K562 (cell line): ENCODE results near the gene ADNP2. TPM values are rescaled to one million over a fixed set of nuclear protein-coding genes. Genes with fewer than 3 reads are reported as not detected.

Source experiments
- ATAC-seq: fragments of 200-7000 bp; cut with Tn5 transposase; 3 replicates; pipeline ENCODE4 v1.9.1; 2020; ENCODE audit warnings: moderate library complexity
- BruUV-seq: library from RNA; stranded (reverse); fragments of 400-500 nt; replicated peaks from 2 replicates; lab custom pipeline; 2021; lab: Mats Ljungman, UMichigan
- CTCF ChIA-PET: fragments of 300-600 bp; formaldehyde crosslinking; extraction: SDS; loops from one replicate; lab custom pipeline; 2021; ENCODE audit warnings: low intra/inter-chr PET ratio; lab: Yijun Ruan, JAX
- POLR2A ChIA-PET: fragments of 300-600, 350-650 bp; sonication (Branson Sonifier 250); formaldehyde crosslinking; extraction: SDS; loops from one replicate; lab custom pipeline; 2021; ENCODE audit warnings: antibody characterized with exemption, inconsistent platforms; lab: Yijun Ruan, JAX
- DNase-seq, 4 experiments: peaks; one replicate each; pipeline versions ENCODE4 v3.0.0 to v3.0.0-alpha.2; 2011 to 2018; ENCODE audit warnings: low spot score in 3 of 4, mixed read lengths in 3 of 4; ENCODE audit errors: extremely low read depth in 1 of 4
- FAIRE-seq: peaks from 2 replicates; lab custom pipeline; 2011; peaks lifted over from hg19 to GRCh38; lab: Jason Lieb, UNC
- H2AFZ ChIP-seq: 2 replicates; pipeline ENCODE4 v1.6.0; 2011; ENCODE audit warnings: low read depth, low read length, control low read depth, inconsistent platforms
- H3K27ac ChIP-seq: fragments of 200-600 bp; 3 replicates; pipeline ENCODE4 v1.8.0; 2011; ENCODE audit warnings: low read depth, mild to moderate bottlenecking, control low read depth, inconsistent platforms, low read length, moderate library complexity, mixed read lengths; ENCODE audit errors: extremely low read depth
- H3K27me3 ChIP-seq, 2 experiments: fragments of 300-600 bp in 1 of 2; 2 replicates in 1 of 2; 3 replicates in 1 of 2; pipeline versions ENCODE4 v1.6.0 to v1.8.0; 2011; ENCODE audit warnings: inconsistent platforms in 2 of 2, low read length in 2 of 2, mild to moderate bottlenecking in 1 of 2, mixed read lengths in 1 of 2, moderate library complexity in 1 of 2; ENCODE audit not compliant: control insufficient read depth in 2 of 2, insufficient read depth in 2 of 2
- H3K36me3 ChIP-seq: fragments of 300-600 bp; 3 replicates; pipeline ENCODE4 v1.8.0; 2011; ENCODE audit warnings: mild to moderate bottlenecking, low read length, inconsistent platforms; ENCODE audit not compliant: control insufficient read depth, insufficient read depth
- H3K4me1 ChIP-seq, 2 experiments: fragments of 200-600 bp in 1 of 2; replicated peaks in 1 of 2; 2 replicates in 1 of 2; 3 replicates in 1 of 2; pipeline versions ENCODE4 v1.5.1 to v1.8.0; 2011; ENCODE audit warnings: inconsistent platforms in 2 of 2, low read length in 2 of 2, mild to moderate bottlenecking in 1 of 2, mixed read lengths in 1 of 2, moderate library complexity in 1 of 2; ENCODE audit not compliant: control insufficient read depth in 2 of 2, insufficient read depth in 2 of 2
- H3K4me2 ChIP-seq: 2 replicates; pipeline ENCODE4 v1.6.1; 2011; ENCODE audit warnings: low read length, control low read depth, inconsistent platforms, mixed read lengths; ENCODE audit not compliant: insufficient read depth
- H3K4me3 ChIP-seq: fragments of 200-600 bp; sonication (generic), shearing (Covaris generic); 2 replicates; pipeline ENCODE4 v1.5.1; 2016; ENCODE audit warnings: control low read depth, inconsistent platforms
- H3K79me2 ChIP-seq: fragments of 200-600 bp; 3 replicates; pipeline ENCODE4 v1.8.0; 2011; ENCODE audit warnings: low read length, inconsistent platforms; ENCODE audit not compliant: control insufficient read depth, insufficient read depth
- H3K9ac ChIP-seq, 2 experiments: 2 replicates each; pipeline versions ENCODE4 v1.6.0 to v1.6.1; 2011; ENCODE audit warnings: low read depth in 2 of 2, low read length in 2 of 2, control low read depth in 1 of 2, inconsistent platforms in 1 of 2, mild to moderate bottlenecking in 1 of 2, mixed read lengths in 1 of 2; ENCODE audit not compliant: insufficient read depth in 1 of 2
- H3K9me1 ChIP-seq: one replicate; pipeline ENCODE4 v1.6.0; 2011; ENCODE audit warnings: inconsistent platforms, mild to moderate bottlenecking, low read length, moderate library complexity; ENCODE audit not compliant: control insufficient read depth, insufficient read depth
- H3K9me3 ChIP-seq: replicated peaks from 2 replicates; pipeline ENCODE4 v1.5.1; 2011; ENCODE audit warnings: low read depth, low read length, inconsistent platforms; ENCODE audit not compliant: control insufficient read depth, insufficient read depth
- H4K20me1 ChIP-seq: replicated peaks from 2 replicates; pipeline ENCODE4 v1.6.1; 2011; ENCODE audit warnings: low read length, inconsistent platforms, mixed read lengths; ENCODE audit not compliant: control insufficient read depth, insufficient read depth
- BDP1 ChIP-seq: IDR thresholded peaks from 3 replicates; pipeline ENCODE4 v1.6.1; 2011; ENCODE audit not compliant: insufficient read length, insufficient read depth
- CBX8 ChIP-seq: fragments of 200-600 bp; sonication (generic); IDR thresholded peaks from 2 replicates; pipeline ENCODE4 v1.6.1; 2012; ENCODE audit warnings: borderline replicate concordance, mixed run types, low read depth, mild to moderate bottlenecking, moderate library complexity, mixed read lengths, low read length, control low read depth, inconsistent platforms; ENCODE audit not compliant: poor library complexity, severe bottlenecking; ENCODE audit errors: extremely low read depth
- DNMT1 ChIP-seq: fragments of 450-650 bp; IDR thresholded peaks from 2 replicates; pipeline ENCODE4 v1.6.1; 2016; ENCODE audit warnings: antibody characterized with exemption, mild to moderate bottlenecking
- EP300 ChIP-seq: IDR thresholded peaks from 2 replicates; pipeline ENCODE4 v1.6.1; 2012; ENCODE audit warnings: low read length, improper control_type of control experiment
- EP400 ChIP-seq: fragments of 450-650 bp; IDR thresholded peaks from 2 replicates; pipeline ENCODE4 v1.6.1; 2017; ENCODE audit warnings: antibody characterized with exemption, mild to moderate bottlenecking, moderate library complexity
- PKNOX1 ChIP-seq: fragments of 450-650 bp; IDR thresholded peaks from 2 replicates; pipeline ENCODE4 v1.6.1; 2016
- PRMT5 ChIP-seq: sonication (generic); formaldehyde crosslinking; IDR thresholded peaks from 2 replicates; pipeline ENCODE4 v1.5.0; 2020; ENCODE audit warnings: missing genetic modification reagents
- SP2 ChIP-seq: IDR thresholded peaks from 2 replicates; pipeline ENCODE4 v1.6.1; 2011; ENCODE audit warnings: mild to moderate bottlenecking, low read depth, low read length, moderate library complexity; ENCODE audit not compliant: poor library complexity, severe bottlenecking; ENCODE audit errors: extremely low read depth
- USF2 ChIP-seq: sonication (generic); formaldehyde crosslinking; IDR thresholded peaks from 2 replicates; pipeline ENCODE4 v1.5.0; 2020; ENCODE audit warnings: missing genetic modification reagents
- WGBS: fragments of 100-300 bp; shearing (Covaris generic); methylation state at CpG from one replicate; pipeline ENCODE4 v1.1.6; 2016; ENCODE audit warnings: low coverage, mixed read lengths; ENCODE audit not compliant: insufficient coverage; ENCODE audit errors: missing lambda C conversion rate; 5-methylcytosine and 5-hydroxymethylcytosine counted together
- in situ Hi-C: fragments of 300-500 bp; cut with MboI; formaldehyde crosslinking; loops from 4 replicates; pipeline ENCODE4 v1.15.0; 2018; ENCODE audit warnings: inconsistent platforms, mixed read lengths
- intact Hi-C: fragments of 100-400 bp; cut with micrococcal nuclease; formaldehyde crosslinking; loops from 2 replicates; pipeline ENCODE4 v1.14.2; 2022
- polyA plus RNA-seq, 8 experiments: library from polyadenylated mRNA; depleted of rRNA in 4 of 8; stranded (reverse) in 5 of 8; unstranded in 3 of 8; fragments of >200 nt; fragmentation: Nextera tagmentation in 2 of 8; fragmentation: Illumina TruSeq in 1 of 8; extraction: Ambion mirVana in 2 of 8; extraction: Trizol in 1 of 8; gene quantifications; 2 replicates each; pipeline versions ENCODE4 v1.2.1 to v1.2.3, GENCODE V29; 2011 to 2014; ENCODE audit warnings: inconsistent platforms in 1 of 8, missing spikeins in 1 of 8
- total RNA-seq, 7 experiments: library from RNA; depleted of rRNA in 6 of 7; stranded (reverse); fragments of >200 nt in 6 of 7; fragmentation: Illumina TruSeq in 2 of 7; extraction: Trizol in 2 of 7; gene quantifications; 2 replicates each; pipeline versions ENCODE4 v1.2.1 to v1.2.3, GENCODE V29; 2011 to 2021; ENCODE audit warnings: low replicate concordance in 1 of 7
- TF ChIP-seq, protein P1 (sequence below): IDR thresholded peaks from 2 replicates; pipeline ENCODE4 v1.6.1; 2011; ENCODE audit not compliant: insufficient read length; ENCODE audit errors: extremely low read depth
- TF ChIP-seq, protein P2 (sequence below): fragments of 250-450 bp; sonication (Bioruptor Pico); IDR thresholded peaks from 2 replicates; pipeline ENCODE4 v1.5.0; 2021

ADNP2 gene
- total and polyA plus RNA-seq, 9 of the 15 experiments (the other 6 are each of a cell fraction or from before 2014, with no cell fraction given), result 5.8 to 24.3 (median 16.0) TPM

- TF ChIP-seq CBX8 (no peak), EP400 (no peak)
- TF ChIP-seq, protein P1, sequence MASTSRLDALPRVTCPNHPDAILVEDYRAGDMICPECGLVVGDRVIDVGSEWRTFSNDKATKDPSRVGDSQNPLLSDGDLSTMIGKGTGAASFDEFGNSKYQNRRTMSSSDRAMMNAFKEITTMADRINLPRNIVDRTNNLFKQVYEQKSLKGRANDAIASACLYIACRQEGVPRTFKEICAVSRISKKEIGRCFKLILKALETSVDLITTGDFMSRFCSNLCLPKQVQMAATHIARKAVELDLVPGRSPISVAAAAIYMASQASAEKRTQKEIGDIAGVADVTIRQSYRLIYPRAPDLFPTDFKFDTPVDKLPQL, result no peak
Measured at GRCh38 chr18:80059945-80060344, 49.1 kb upstream of the ADNP2 start (continued).

GRCh38 chr18:80065705-80066104 lies 43.4 kb upstream of the ADNP2 start:
- Histone ChIP-seq H3K9me1 (no peaks in the 10 kb centered on the region), H3K36me3 (no peaks in the 10 kb centered on the region), H3K4me3 (no peak overlapping the region), H3K27me3 (no peaks in the 10 kb centered on the region), H3K9me3 (0 out of 2 replicates have a peak, but pooled peaks cover 3% of the 10 kb centered on the region), H3K79me2 (no peaks in the 10 kb centered on the region), H3K4me2 (no peak overlapping the region), H3K9ac (no peak overlapping the region), H3K27ac (no peak overlapping the region), H4K20me1 (no peaks in the 10 kb centered on the region), H3K4me1 (no peaks in the 10 kb centered on the region; a peak in 2 of 5 replicates), H2AFZ (no peak overlapping the region)
- FAIRE-seq (no peak), ATAC-seq (no peak), DNase-seq (no peak)
- POLR2A ChIA-PET, result interaction anchor here (0.6 kb wide), 1 partner anchor 44 kb away, joined by 3 read pairs; no protein-coding TSS in a partner anchor
- 52% methylated on average over 5 of the region's 9 CpGs for WGBS
- no TSS peak for BruUV-seq
- intact Hi-C loops, result no loop called here
- CTCF ChIA-PET, result no interaction called here
- in situ Hi-C loops, result no loop called here
- no peak for TF ChIP-seq EP300
- no peak for TF ChIP-seq DNMT1
- TF ChIP-seq, protein P2, sequence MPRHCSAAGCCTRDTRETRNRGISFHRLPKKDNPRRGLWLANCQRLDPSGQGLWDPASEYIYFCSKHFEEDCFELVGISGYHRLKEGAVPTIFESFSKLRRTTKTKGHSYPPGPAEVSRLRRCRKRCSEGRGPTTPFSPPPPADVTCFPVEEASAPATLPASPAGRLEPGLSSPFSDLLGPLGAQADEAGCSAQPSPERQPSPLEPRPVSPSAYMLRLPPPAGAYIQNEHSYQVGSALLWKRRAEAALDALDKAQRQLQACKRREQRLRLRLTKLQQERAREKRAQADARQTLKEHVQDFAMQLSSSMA, result no peak
- no peak for TF ChIP-seq USF2 (CRISPR knock-in tag)
- TF ChIP-seq PKNOX1, result no peak
- TF ChIP-seq SP2, result no peak
- TF ChIP-seq BDP1, result no peak
- TF ChIP-seq PRMT5 (CRISPR knock-in tag), result no peak
